HL-60/S4 (cell line): ENCODE results near the gene C17orf100.

Experiments used
- in situ Hi-C: fragments of 300-500 bp; cut with MboI; formaldehyde crosslinking; loops from 2 replicates; pipeline ENCODE4 v1.14.3; 2022; ENCODE audit warnings: low sequenced_read_pairs

The C17orf100 gene

GRCh38 chr17:6667516-6667915 lies 16.0 kb downstream of the C17orf100 start:
- in situ Hi-C loops = loop anchor here (10.0 kb wide), 1 partner anchor 337 kb away; no protein-coding TSS in a partner anchor

GRCh38 chr17:6668219-6668618 lies 16.7 kb downstream of the C17orf100 start:
- in situ Hi-C loops = loop anchor here (10.0 kb wide), 1 partner anchor 337 kb away; no protein-coding TSS in a partner anchor

- in situ Hi-C loops = loop anchor here (10.0 kb wide), 1 partner anchor 336 kb away; no protein-coding TSS in a partner anchor
Measured at GRCh38 chr17:6668727-6669425, 17.3 kb downstream of the C17orf100 start.

GRCh38 chr17:6669479-6670212 lies 18.1 kb downstream of the C17orf100 start:
- in situ Hi-C loops = loop anchor here (10.0 kb wide), 1 partner anchor 335 kb away; no protein-coding TSS in a partner anchor

- in situ Hi-C loops = no loop called here
Measured at GRCh38 chr17:6670571-6670970, 19.0 kb downstream of the C17orf100 start.

- in situ Hi-C loops = no loop called here
Measured at GRCh38 chr17:6670999-6671398, 19.4 kb downstream of the C17orf100 start.

- in situ Hi-C loops = no loop called here
Measured at GRCh38 chr17:6671431-6671830, 19.9 kb downstream of the C17orf100 start.

GRCh38 chr17:6674586-6674985 lies 23.0 kb downstream of the C17orf100 start:
- in situ Hi-C loops = no loop called here

- in situ Hi-C loops = no loop called here
Measured at GRCh38 chr17:6675201-6675825, 23.8 kb downstream of the C17orf100 start.

GRCh38 chr17:6676802-6677157 lies 25.2 kb downstream of the C17orf100 start:
- in situ Hi-C loops = no loop called here

GRCh38 chr17:6677158-6677831 lies 25.7 kb downstream of the C17orf100 start:
- in situ Hi-C loops = no loop called here

GRCh38 chr17:6677946-6678345 lies 26.4 kb downstream of the C17orf100 start:
- in situ Hi-C loops = no loop called here

GRCh38 chr17:6679241-6679640 lies 27.7 kb downstream of the C17orf100 start:
- in situ Hi-C loops = no loop called here

- in situ Hi-C loops = no loop called here
Measured at GRCh38 chr17:6681176-6681575, 29.6 kb downstream of the C17orf100 start.

- in situ Hi-C loops = no loop called here
Measured at GRCh38 chr17:6681671-6682070, 30.1 kb downstream of the C17orf100 start.

- in situ Hi-C loops = no loop called here
Measured at GRCh38 chr17:6682339-6682738, 30.8 kb downstream of the C17orf100 start.

- in situ Hi-C loops = no loop called here
Measured at GRCh38 chr17:6683081-6683684, 31.6 kb downstream of the C17orf100 start.

- in situ Hi-C loops = no loop called here
Measured at GRCh38 chr17:6683730-6684459, 32.3 kb downstream of the C17orf100 start.

- in situ Hi-C loops = no loop called here
Measured at GRCh38 chr17:6684460-6684783, 32.9 kb downstream of the C17orf100 start.
